HG03095 (cell line): ENCODE data around the gene KDM4C.
"Not testable (repeated sequence)": the region's sequence is repeated elsewhere in the genome, so short reads cannot be mapped to it uniquely, and the experiment has no call there.

Experiments
- ATAC-seq: cut with Tn5 transposase; IDR thresholded peaks from one replicate; pipeline ENCODE4 v1.9.1; 2021; ENCODE audit warnings: moderate library complexity; ENCODE audit not compliant: unreplicated experiment

The KDM4C gene

GRCh38 chr9:7153566-7153965 lies 395.8 kb downstream of the KDM4C start:
- no peak for ATAC-seq

- no peak for ATAC-seq
Measured at GRCh38 chr9:7154003-7154619, 396.3 kb downstream of the KDM4C start.

GRCh38 chr9:7154650-7155049 lies 396.9 kb downstream of the KDM4C start:
- no peak for ATAC-seq

- no peak for ATAC-seq
Measured at GRCh38 chr9:7161469-7161868, 403.7 kb downstream of the KDM4C start.

- ATAC-seq, result no peak
Measured at GRCh38 chr9:7163932-7164331, 406.2 kb downstream of the KDM4C start.

- ATAC-seq, result no peak
Measured at GRCh38 chr9:7164440-7165330, 406.9 kb downstream of the KDM4C start.

- no peak for ATAC-seq
Measured at GRCh38 chr9:7165331-7165975, 407.7 kb downstream of the KDM4C start.

- ATAC-seq, result no peak
Measured at GRCh38 chr9:7166074-7166473, 408.3 kb downstream of the KDM4C start.

GRCh38 chr9:7169717-7170389 lies 412.1 kb downstream of the KDM4C start:
- ATAC-seq, result no peak

GRCh38 chr9:7171396-7172153 lies 413.8 kb downstream of the KDM4C start:
- ATAC-seq, result no peak

GRCh38 chr9:7172154-7173115 lies 414.7 kb downstream of the KDM4C start:
- no peak for ATAC-seq

- no peak for ATAC-seq
Measured at GRCh38 chr9:7173139-7173538, 415.4 kb downstream of the KDM4C start.

GRCh38 chr9:7174301-7174700 lies 416.5 kb downstream of the KDM4C start:
- ATAC-seq, result no peak

- ATAC-seq, result no peak
Measured at GRCh38 chr9:7174884-7175283, 417.1 kb downstream of the KDM4C start.

- ATAC-seq, result no peak
Measured at GRCh38 chr9:7176561-7176960, 418.8 kb downstream of the KDM4C start.

GRCh38 chr9:7177383-7177782 lies 419.6 kb downstream of the KDM4C start:
- ATAC-seq, result no peak

- ATAC-seq, result no peak
Measured at GRCh38 chr9:7178729-7179128, 421.0 kb downstream of the KDM4C start.

GRCh38 chr9:7180247-7180646 lies 422.5 kb downstream of the KDM4C start:
- no peak for ATAC-seq

GRCh38 chr9:7183139-7183538 lies 425.4 kb downstream of the KDM4C start:
- not testable (repeated sequence) for ATAC-seq
